ENCODE data around the gene SLC17A7. TPM values are rescaled to one million over a fixed set of nuclear protein-coding genes. Genes with fewer than 3 reads are reported as not detected.

SLC17A7 gene
- total and polyA plus RNA-seq, 2 of the 13 experiments (the other 11 are each of a cell fraction or from before 2014, with no cell fraction given), result 0.32 TPM; not detected in 1

DNA sequence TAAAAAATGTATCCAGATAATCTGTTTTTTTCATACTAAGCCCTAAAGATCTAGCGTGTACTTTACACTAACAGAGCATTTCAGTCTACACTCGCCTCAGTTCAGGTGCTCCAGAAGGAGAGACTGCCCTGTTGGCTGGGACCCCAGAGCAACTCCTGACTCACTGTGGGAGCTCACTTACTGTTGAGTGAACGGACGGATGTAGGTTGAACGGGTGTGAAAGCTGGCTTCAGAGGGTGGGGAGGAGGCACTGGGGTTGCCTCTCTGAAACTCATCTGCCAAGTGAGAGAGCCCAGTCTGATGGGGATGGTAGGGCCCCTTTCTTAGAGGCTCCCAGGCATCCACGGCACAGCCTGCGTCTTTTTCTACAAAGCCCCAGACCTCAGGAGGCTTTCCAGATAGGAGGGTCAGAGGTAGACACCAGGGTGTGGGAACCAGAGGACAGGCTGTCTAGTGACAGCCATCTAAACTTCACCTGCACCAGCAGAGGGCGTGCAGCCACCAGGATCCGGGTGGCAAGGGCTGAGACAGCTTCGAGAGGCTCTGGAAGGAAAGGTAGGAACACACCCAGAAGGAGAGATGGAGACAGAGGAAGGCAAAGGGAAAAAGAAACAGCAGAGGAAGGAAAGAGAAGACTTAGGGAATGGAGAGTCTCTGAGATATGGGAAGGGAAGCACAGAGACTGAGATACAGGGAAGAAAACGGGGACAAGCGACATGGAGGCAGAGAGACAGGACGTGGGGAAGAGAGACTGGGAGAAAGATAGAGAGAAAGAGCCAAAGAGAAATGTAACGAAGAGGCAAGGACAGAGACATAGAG lies 49.5 kb downstream of the SLC17A7 start (continued):
- TF ChIP-seq, protein P1, sequence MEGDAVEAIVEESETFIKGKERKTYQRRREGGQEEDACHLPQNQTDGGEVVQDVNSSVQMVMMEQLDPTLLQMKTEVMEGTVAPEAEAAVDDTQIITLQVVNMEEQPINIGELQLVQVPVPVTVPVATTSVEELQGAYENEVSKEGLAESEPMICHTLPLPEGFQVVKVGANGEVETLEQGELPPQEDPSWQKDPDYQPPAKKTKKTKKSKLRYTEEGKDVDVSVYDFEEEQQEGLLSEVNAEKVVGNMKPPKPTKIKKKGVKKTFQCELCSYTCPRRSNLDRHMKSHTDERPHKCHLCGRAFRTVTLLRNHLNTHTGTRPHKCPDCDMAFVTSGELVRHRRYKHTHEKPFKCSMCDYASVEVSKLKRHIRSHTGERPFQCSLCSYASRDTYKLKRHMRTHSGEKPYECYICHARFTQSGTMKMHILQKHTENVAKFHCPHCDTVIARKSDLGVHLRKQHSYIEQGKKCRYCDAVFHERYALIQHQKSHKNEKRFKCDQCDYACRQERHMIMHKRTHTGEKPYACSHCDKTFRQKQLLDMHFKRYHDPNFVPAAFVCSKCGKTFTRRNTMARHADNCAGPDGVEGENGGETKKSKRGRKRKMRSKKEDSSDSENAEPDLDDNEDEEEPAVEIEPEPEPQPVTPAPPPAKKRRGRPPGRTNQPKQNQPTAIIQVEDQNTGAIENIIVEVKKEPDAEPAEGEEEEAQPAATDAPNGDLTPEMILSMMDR (CRISPR knock-in tag; IDR thresholded peaks at IDR 0.05), result peak; percentile 96
- peak; percentile 75 for TF ChIP-seq XRCC5 (optimal IDR thresholded peaks at IDR 0.05; ENCODE audit: low read length)
- TF ChIP-seq THAP11 (CRISPR knock-in tag; IDR thresholded peaks at IDR 0.05), result peak; percentile 92
- TF ChIP-seq ZNF264 (CRISPR knock-in tag; IDR thresholded peaks at IDR 0.05), result no peak
- TF ChIP-seq ZNF143 (CRISPR knock-in tag; IDR thresholded peaks at IDR 0.05), result peak; percentile 69
- no peak for TF ChIP-seq HNRNPUL1 (IDR thresholded peaks at IDR 0.05; ENCODE audit: low read depth, low read length)

DNA sequence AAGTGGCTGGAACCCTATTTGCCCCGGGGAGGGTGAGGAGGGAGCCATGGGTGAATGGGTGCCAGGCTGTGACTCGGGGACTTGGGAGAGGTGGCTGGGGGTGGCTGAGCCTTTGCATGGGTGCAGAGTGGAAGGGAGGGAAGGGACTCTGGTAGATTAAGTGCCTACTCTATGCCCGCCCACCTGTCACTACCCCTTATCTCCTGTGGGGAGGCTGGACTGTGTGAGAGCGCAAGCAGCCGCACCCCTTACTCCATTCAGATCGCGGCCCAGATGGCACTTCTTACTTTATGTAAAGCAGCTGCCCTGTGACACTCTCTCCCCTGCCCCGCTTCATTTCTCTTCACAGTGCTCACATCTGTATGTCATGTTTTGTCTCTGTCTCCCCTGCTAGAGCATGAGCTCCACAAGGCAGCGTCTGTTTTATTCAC lies 50.4 kb downstream of the SLC17A7 start:
- no peaks in the 10 kb centered on the region for H3K4me1 ChIP-seq (ENCODE audit: insufficient read depth, low read length)
- no peak for FAIRE-seq
- no TSS peak for BruUV-seq (replicated peaks)

More for the DNA sequence above, 50.4 kb downstream of the SLC17A7 start:
- ChIA-PET POLR2A (no interaction called here), CTCF (ENCODE audit: low intra/inter-chr PET ratio, low total read pairs) (interaction anchor here (1.7 to 3.3 kb wide), 2 partner anchors 40 to 52 kb away, joined by 16 to 45 read pairs; no protein-coding TSS in a partner anchor)
- H3K79me2 ChIP-seq (ENCODE audit: insufficient read depth, low read length), result no peaks in the 10 kb centered on the region
- H3K36me3 ChIP-seq (replicated peaks in 1 of 2; ENCODE audit: control insufficient read depth in 1 of 2, insufficient read depth in 2 of 2, low read length in 2 of 2), result no peaks in the 10 kb centered on the region
- H2AFZ ChIP-seq (ENCODE audit: low read length), result no peak overlapping the region
- 34% methylated on average over 9 of the region's 9 CpGs for WGBS (ENCODE audit: low lambda C conversion rate)
- intact Hi-C loops (cut with micrococcal nuclease; ENCODE audit: unreplicated experiment), result loop anchor here (5.0 kb wide), 1 partner anchor 36 kb away; the partner anchor contains the start of gene GFY
- TF ChIP-seq KLF9 (CRISPR knock-in tag; IDR thresholded peaks at IDR 0.05; ENCODE audit: low read depth), result no peak
- TF ChIP-seq NAIF1 (CRISPR knock-in tag; IDR thresholded peaks at IDR 0.05; ENCODE audit: borderline replicate concordance), result no peak
- no peak for TF ChIP-seq STAG1 (CRISPR knock-in tag; IDR thresholded peaks at IDR 0.05)
- TF ChIP-seq ONECUT2 (CRISPR knock-in tag; IDR thresholded peaks at IDR 0.05), result no peak
- no peak for TF ChIP-seq PRPF4 (IDR thresholded peaks at IDR 0.05; ENCODE audit: low read depth, low read length, poor library complexity, severe bottlenecking)
- TF ChIP-seq, protein P2, sequence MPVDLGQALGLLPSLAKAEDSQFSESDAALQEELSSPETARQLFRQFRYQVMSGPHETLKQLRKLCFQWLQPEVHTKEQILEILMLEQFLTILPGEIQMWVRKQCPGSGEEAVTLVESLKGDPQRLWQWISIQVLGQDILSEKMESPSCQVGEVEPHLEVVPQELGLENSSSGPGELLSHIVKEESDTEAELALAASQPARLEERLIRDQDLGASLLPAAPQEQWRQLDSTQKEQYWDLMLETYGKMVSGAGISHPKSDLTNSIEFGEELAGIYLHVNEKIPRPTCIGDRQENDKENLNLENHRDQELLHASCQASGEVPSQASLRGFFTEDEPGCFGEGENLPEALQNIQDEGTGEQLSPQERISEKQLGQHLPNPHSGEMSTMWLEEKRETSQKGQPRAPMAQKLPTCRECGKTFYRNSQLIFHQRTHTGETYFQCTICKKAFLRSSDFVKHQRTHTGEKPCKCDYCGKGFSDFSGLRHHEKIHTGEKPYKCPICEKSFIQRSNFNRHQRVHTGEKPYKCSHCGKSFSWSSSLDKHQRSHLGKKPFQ (CRISPR knock-in tag; IDR thresholded peaks at IDR 0.05; ENCODE audit: insufficient replicate concordance), result no peak
- TF ChIP-seq ZNF766 (CRISPR knock-in tag; IDR thresholded peaks at IDR 0.05; ENCODE audit: borderline replicate concordance), result no peak
- TF ChIP-seq, protein P3, sequence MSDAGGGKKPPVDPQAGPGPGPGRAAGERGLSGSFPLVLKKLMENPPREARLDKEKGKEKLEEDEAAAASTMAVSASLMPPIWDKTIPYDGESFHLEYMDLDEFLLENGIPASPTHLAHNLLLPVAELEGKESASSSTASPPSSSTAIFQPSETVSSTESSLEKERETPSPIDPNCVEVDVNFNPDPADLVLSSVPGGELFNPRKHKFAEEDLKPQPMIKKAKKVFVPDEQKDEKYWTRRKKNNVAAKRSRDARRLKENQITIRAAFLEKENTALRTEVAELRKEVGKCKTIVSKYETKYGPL (CRISPR knock-in tag; IDR thresholded peaks at IDR 0.05), result no peak
- TF ChIP-seq DNMT3B (CRISPR knock-in tag; conservative IDR thresholded peaks at IDR 0.05), result no peak
- TF ChIP-seq MEIS2 (CRISPR knock-in tag; IDR thresholded peaks at IDR 0.05), result no peak
- no peak for TF ChIP-seq SMYD3 (CRISPR knock-in tag; IDR thresholded peaks at IDR 0.05)
- TF ChIP-seq MTF1 (CRISPR knock-in tag; IDR thresholded peaks at IDR 0.05), result no peak
- TF ChIP-seq SNAPC2 (CRISPR knock-in tag; IDR thresholded peaks at IDR 0.05), result no peak
- no peak for TF ChIP-seq FOXA1 (IDR thresholded peaks at IDR 0.05)
- TF ChIP-seq FOXA1 (CRISPR knock-in tag; IDR thresholded peaks at IDR 0.05), result no peak
- no peak for TF ChIP-seq ZNF570 (CRISPR knock-in tag; IDR thresholded peaks at IDR 0.05; ENCODE audit: borderline replicate concordance)
- ATAC-seq, result no peak
- no peak overlapping the region for H3K4me3 ChIP-seq (replicated peaks in 1 of 3; ENCODE audit: insufficient read depth in 1 of 3, low read depth in 2 of 3, low read length in 3 of 3)
- in situ Hi-C loops (cut with HindIII; ENCODE audit: extremely low pct_ligation_motif_present, low pct_unique_long_range_greater_than_20kb), result loop anchor here (5.0 kb wide), 1 partner anchor 36 kb away; the partner anchor contains the start of gene GFY
- DNase-seq (ENCODE audit: low spot score), result no peak
- H3K27ac ChIP-seq (ENCODE audit: extremely low read length, insufficient read depth, low read length), result no peak overlapping the region
- H3K4me2 ChIP-seq (ENCODE audit: low read depth, low read length), result no peak overlapping the region
- H3K27me3 ChIP-seq (ENCODE audit: control insufficient read depth in 1 of 2, insufficient read depth in 2 of 2, low read length in 2 of 2), result peaks cover 6 to 38% of the 10 kb centered on the region in 2 experiments
- no peaks in the 10 kb centered on the region for H4K20me1 ChIP-seq (ENCODE audit: insufficient read depth, low read length)
- H3K9ac ChIP-seq (ENCODE audit: insufficient read depth, low read depth, low read length), result no peak overlapping the region
- no peaks in the 10 kb centered on the region for H3K9me3 ChIP-seq (ENCODE audit: low read length)
